Stimulated activated CD4-positive, alpha-beta T cell treated with anti-CD3 and anti-CD28 coated beads, Interleukin-15, amount 100 ng/mL, for 24 hours (primary cell): Measurements from ENCODE around the gene TRAF1.

ENCODE experiments used
- DNase-seq: peaks from one replicate; pipeline ENCODE4 v3.0.0-alpha.2; 2020

TRAF1 gene

GRCh38 chr9:120904061-120904977 lies 22.3 kb downstream of the TRAF1 start:
- DNase-seq, result no peak

- no peak for DNase-seq
Measured at GRCh38 chr9:120902569-120903535, 23.7 kb downstream of the TRAF1 start.

GRCh38 chr9:120901755-120902568 lies 24.6 kb downstream of the TRAF1 start:
- no peak for DNase-seq

GRCh38 chr9:120900824-120901223 lies 25.8 kb downstream of the TRAF1 start:
- DNase-seq, result no peak

- no peak for DNase-seq
Measured at GRCh38 chr9:120899490-120900068, 27.0 kb downstream of the TRAF1 start.

GRCh38 chr9:120898396-120898795 lies 28.2 kb downstream of the TRAF1 start:
- DNase-seq, result no peak

GRCh38 chr9:120895951-120896350 lies 30.6 kb downstream of the TRAF1 start:
- no peak for DNase-seq

GRCh38 chr9:120894321-120895148 lies 32.1 kb downstream of the TRAF1 start:
- no peak for DNase-seq

GRCh38 chr9:120893611-120894307 lies 32.8 kb downstream of the TRAF1 start:
- DNase-seq, result no peak

- DNase-seq, result peak; percentile 72
Measured at GRCh38 chr9:120892748-120893610, 33.6 kb downstream of the TRAF1 start.

- DNase-seq, result no peak
Measured at GRCh38 chr9:120891884-120892747, 34.5 kb downstream of the TRAF1 start.

- DNase-seq, result peak; percentile 81
Measured at GRCh38 chr9:120891245-120891883, 35.2 kb downstream of the TRAF1 start.

- peak; percentile 64 for DNase-seq
Measured at GRCh38 chr9:120890320-120891244, 36.0 kb downstream of the TRAF1 start.

GRCh38 chr9:120889606-120890271 lies 36.9 kb downstream of the TRAF1 start:
- no peak for DNase-seq

- no peak for DNase-seq
Measured at GRCh38 chr9:120888626-120889025, 38.0 kb downstream of the TRAF1 start.

- no peak for DNase-seq
Measured at GRCh38 chr9:120886490-120886967, 40.1 kb downstream of the TRAF1 start.
